DND-41 (cell line): ENCODE data around the gene RAB20.

Experiments
- CTCF ChIP-seq: IDR thresholded peaks from 2 replicates; pipeline ENCODE4 v1.5.1; 2012; ENCODE audit warnings: borderline replicate concordance, low read length, moderate library complexity, mild to moderate bottlenecking; ENCODE audit not compliant: poor library complexity, severe bottlenecking; ENCODE audit errors: extremely low read depth
- EZH2 ChIP-seq: IDR thresholded peaks from 3 replicates; pipeline ENCODE4 v1.6.1; 2012; ENCODE audit warnings: borderline replicate concordance, low read depth, mild to moderate bottlenecking, moderate library complexity, low read length, inconsistent platforms; ENCODE audit not compliant: severe bottlenecking

DNA sequence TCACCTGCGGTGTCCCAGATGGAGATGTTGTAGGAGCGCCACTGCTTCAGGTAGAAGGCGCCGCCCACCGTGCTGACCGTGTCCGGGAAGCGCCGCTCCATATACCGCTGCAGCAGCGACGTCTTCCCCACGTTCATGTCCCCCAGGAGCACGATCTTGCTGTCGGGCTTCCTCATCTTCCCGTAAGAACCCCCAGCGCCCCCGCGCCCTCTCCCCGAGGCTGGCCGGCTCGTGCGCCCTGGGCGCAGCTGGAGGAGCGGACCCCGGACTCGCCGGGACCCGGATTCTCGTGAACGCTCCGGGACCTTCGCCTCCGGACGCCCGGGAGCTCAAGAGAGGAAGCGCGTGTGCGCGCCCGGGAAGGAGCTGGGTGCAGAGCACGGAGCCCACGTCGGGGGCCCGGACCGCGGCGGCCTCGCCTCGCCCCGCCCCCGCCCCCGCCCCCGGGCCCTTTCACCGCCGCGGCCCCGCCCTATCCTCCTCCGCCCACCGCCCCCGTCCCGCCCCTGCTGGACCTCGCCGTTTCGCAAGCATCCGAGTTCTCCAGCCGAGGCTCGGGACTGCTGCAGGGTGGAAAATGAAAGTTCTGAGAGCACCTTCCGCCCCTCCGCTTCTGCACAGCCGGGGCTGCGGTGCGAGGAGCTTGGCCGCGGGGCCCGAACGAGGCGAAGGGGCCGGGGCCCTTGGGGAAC is at the start of gene RAB20:
- TF ChIP-seq CTCF = no peak
- peak; percentile 33 for TF ChIP-seq EZH2
